Ovary (tissue), 3 donors: ENCODE data around the gene DNLZ.
"Not testable (repeated sequence)": the region's sequence is repeated elsewhere in the genome, so short reads cannot be mapped to it uniquely, and the experiment has no call there.

Source experiments
- CTCF ChIP-seq, 3 donors: fragments of 450-650 bp in 2 of 3; fragments of 200-600 bp in 1 of 3; IDR thresholded peaks; one replicate each; pipeline versions ENCODE4 v1.5.1 to v1.8.0; 2016 to 2022; ENCODE audit warnings: antibody characterized with exemption in 3 of 3, mild to moderate bottlenecking in 1 of 3
- POLR2A ChIP-seq: fragments of 450-650 bp; IDR thresholded peaks from one replicate; pipeline ENCODE4 v1.6.1; 2017; ENCODE audit warnings: antibody characterized with exemption, mild to moderate bottlenecking, moderate library complexity
- donor health status: DM: no; HTN: no; CAD: no.

- TF ChIP-seq CTCF (IDR thresholded peaks at IDR 0.05); POLR2A: not testable (repeated sequence)
Observed at GRCh38 chr9:136405904-136406303, 42.4 kb upstream of the DNLZ start.
